ENCODE data around the gene C16orf78.

DNA sequence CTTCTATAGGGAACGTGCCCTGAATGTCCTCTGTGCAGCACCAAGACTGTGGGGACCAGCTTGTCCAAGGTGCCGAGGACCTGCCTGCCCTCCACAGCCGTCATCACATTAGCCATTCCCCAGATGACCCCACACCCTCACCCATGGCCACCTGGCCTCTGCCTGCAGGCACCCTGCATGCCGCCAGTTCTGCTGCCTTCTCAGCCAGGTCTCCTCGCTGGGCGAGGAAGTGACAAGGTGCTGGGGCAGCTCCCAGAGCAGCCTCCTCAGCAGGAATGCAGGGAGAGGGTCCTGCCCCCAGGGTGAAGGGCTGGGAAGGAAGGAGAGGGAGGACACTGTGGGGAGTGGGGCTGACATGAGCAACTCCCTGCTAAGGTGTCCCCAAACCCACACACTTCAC, 18.6 kb upstream of the C16orf78 start:
- TF ChIP-seq, protein P1, sequence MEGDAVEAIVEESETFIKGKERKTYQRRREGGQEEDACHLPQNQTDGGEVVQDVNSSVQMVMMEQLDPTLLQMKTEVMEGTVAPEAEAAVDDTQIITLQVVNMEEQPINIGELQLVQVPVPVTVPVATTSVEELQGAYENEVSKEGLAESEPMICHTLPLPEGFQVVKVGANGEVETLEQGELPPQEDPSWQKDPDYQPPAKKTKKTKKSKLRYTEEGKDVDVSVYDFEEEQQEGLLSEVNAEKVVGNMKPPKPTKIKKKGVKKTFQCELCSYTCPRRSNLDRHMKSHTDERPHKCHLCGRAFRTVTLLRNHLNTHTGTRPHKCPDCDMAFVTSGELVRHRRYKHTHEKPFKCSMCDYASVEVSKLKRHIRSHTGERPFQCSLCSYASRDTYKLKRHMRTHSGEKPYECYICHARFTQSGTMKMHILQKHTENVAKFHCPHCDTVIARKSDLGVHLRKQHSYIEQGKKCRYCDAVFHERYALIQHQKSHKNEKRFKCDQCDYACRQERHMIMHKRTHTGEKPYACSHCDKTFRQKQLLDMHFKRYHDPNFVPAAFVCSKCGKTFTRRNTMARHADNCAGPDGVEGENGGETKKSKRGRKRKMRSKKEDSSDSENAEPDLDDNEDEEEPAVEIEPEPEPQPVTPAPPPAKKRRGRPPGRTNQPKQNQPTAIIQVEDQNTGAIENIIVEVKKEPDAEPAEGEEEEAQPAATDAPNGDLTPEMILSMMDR (IDR thresholded peaks at IDR 0.05) = no peak
- no peak for TF ChIP-seq POLR2A (IDR thresholded peaks at IDR 0.05)
